Epithelial cell of esophagus (primary cell): ENCODE results near the gene OSBPL5.

ENCODE experiments used
- DNase-seq: peaks from one replicate; pipeline ENCODE4 v3.0.0; 2010; ENCODE audit warnings: low read depth
- H3K4me3 ChIP-seq: 2 replicates; pipeline ENCODE4 v1.5.1; 2011; ENCODE audit warnings: mild to moderate bottlenecking, low read length, control low read depth
- CTCF ChIP-seq: IDR thresholded peaks from 2 replicates; pipeline ENCODE4 v1.5.1; 2011; ENCODE audit warnings: low read depth, mild to moderate bottlenecking, low read length, control low read depth, inconsistent platforms; ENCODE audit not compliant: insufficient read depth; ENCODE audit errors: missing control alignments

The OSBPL5 gene

GRCh38 chr11:3096909-3097530 is 68.1 kb downstream of the OSBPL5 start:
- no peak for TF ChIP-seq CTCF
- no peak overlapping the region for H3K4me3 ChIP-seq
- DNase-seq = no peak

- peak; percentile 55 for DNase-seq
- no peak for TF ChIP-seq CTCF
- no peak overlapping the region for H3K4me3 ChIP-seq
Measured at GRCh38 chr11:3095712-3096361, 69.3 kb downstream of the OSBPL5 start.

- no peak overlapping the region for H3K4me3 ChIP-seq
- no peak for DNase-seq
- no peak for TF ChIP-seq CTCF
Measured at GRCh38 chr11:3094223-3094824, 70.8 kb downstream of the OSBPL5 start.

- no peak for DNase-seq
- no peak for TF ChIP-seq CTCF
- H3K4me3 ChIP-seq = no peak overlapping the region
Measured at GRCh38 chr11:3093281-3094191, 71.6 kb downstream of the OSBPL5 start.

- no peak for DNase-seq
- no peak for TF ChIP-seq CTCF
- H3K4me3 ChIP-seq = no peak overlapping the region
Measured at GRCh38 chr11:3092603-3093141, 72.4 kb downstream of the OSBPL5 start.

- peak; percentile 94 for TF ChIP-seq CTCF
- H3K4me3 ChIP-seq = no peak overlapping the region
- DNase-seq = peak; percentile 86
Measured at GRCh38 chr11:3091846-3092602, 73.1 kb downstream of the OSBPL5 start.
